Measurements from ENCODE around the gene SMOC2. TPM values are rescaled to one million over a fixed set of nuclear protein-coding genes. Genes with fewer than 3 reads are reported as not detected.

Gene SMOC2
- total and polyA plus RNA-seq, 2 of the 13 experiments (the other 11 are each of a cell fraction or from before 2014, with no cell fraction given): not detected

- no peak overlapping the region for H3K4me3 ChIP-seq (replicated peaks in 1 of 3; ENCODE audit: insufficient read depth in 1 of 3, low read depth in 2 of 3, low read length in 3 of 3)
- FAIRE-seq (no peak), ATAC-seq (no peak), DNase-seq (ENCODE audit: low spot score) (no peak)
- POLR2A ChIA-PET: no interaction called here
- no peaks in the 10 kb centered on the region for H4K20me1 ChIP-seq (ENCODE audit: insufficient read depth, low read length)
- TF ChIP-seq JARID2 (CRISPR knock-in tag; IDR thresholded peaks at IDR 0.05; ENCODE audit: insufficient replicate concordance): no peak
- no peak for TF ChIP-seq IKZF1 (IDR thresholded peaks at IDR 0.05)
- no peak for TF ChIP-seq MAZ (IDR thresholded peaks at IDR 0.05; ENCODE audit: borderline replicate concordance, low read depth, low read length)
- no peak for TF ChIP-seq MAZ (CRISPR knock-in tag; IDR thresholded peaks at IDR 0.05; ENCODE audit: low read depth)
- TF ChIP-seq HMG20B (CRISPR knock-in tag; conservative IDR thresholded peaks at IDR 0.05): no peak
- no peak for TF ChIP-seq TRIM24 (CRISPR knock-in tag; IDR thresholded peaks at IDR 0.05)
- TF ChIP-seq ZNF121 (CRISPR knock-in tag; IDR thresholded peaks at IDR 0.05): no peak
- TF ChIP-seq, protein P1, sequence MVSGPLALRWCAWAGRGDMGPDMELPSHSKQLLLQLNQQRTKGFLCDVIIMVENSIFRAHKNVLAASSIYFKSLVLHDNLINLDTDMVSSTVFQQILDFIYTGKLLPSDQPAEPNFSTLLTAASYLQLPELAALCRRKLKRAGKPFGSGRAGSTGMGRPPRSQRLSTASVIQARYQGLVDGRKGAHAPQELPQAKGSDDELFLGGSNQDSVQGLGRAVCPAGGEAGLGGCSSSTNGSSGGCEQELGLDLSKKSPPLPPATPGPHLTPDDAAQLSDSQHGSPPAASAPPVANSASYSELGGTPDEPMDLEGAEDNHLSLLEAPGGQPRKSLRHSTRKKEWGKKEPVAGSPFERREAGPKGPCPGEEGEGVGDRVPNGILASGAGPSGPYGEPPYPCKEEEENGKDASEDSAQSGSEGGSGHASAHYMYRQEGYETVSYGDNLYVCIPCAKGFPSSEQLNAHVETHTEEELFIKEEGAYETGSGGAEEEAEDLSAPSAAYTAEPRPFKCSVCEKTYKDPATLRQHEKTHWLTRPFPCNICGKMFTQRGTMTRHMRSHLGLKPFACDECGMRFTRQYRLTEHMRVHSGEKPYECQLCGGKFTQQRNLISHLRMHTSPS (CRISPR knock-in tag; IDR thresholded peaks at IDR 0.05; ENCODE audit: low read depth): no peak
- TF ChIP-seq CEBPG (CRISPR knock-in tag; IDR thresholded peaks at IDR 0.05): no peak
- no peak for TF ChIP-seq ZNF430 (CRISPR knock-in tag; IDR thresholded peaks at IDR 0.05)
- TF ChIP-seq PPARG (CRISPR knock-in tag; conservative IDR thresholded peaks at IDR 0.05): no peak
- TF ChIP-seq ZNF850 (CRISPR knock-in tag; conservative IDR thresholded peaks at IDR 0.05): no peak
- TF ChIP-seq TBL1XR1 (IDR thresholded peaks at IDR 0.05; ENCODE audit: borderline replicate concordance, low read length, partially characterized antibody): no peak
- TF ChIP-seq ADNP (CRISPR knock-in tag; IDR thresholded peaks at IDR 0.05): no peak
- no peak for TF ChIP-seq ZSCAN25 (CRISPR knock-in tag; IDR thresholded peaks at IDR 0.05)
- TF ChIP-seq ZFP36L2 (CRISPR knock-in tag; IDR thresholded peaks at IDR 0.05): no peak
- no peak for TF ChIP-seq SMAD1 (CRISPR knock-in tag; IDR thresholded peaks at IDR 0.05; ENCODE audit: borderline replicate concordance, low read depth)
- no peak for TF ChIP-seq NFYB (CRISPR knock-in tag; IDR thresholded peaks at IDR 0.05)
- no peaks in the 10 kb centered on the region for H3K4me1 ChIP-seq (ENCODE audit: insufficient read depth, low read length)
- H3K36me3 ChIP-seq (replicated peaks in 1 of 2; ENCODE audit: control insufficient read depth in 1 of 2, insufficient read depth in 2 of 2, low read length in 2 of 2): no peaks in the 10 kb centered on the region
- H3K27me3 ChIP-seq (ENCODE audit: control insufficient read depth in 1 of 2, insufficient read depth in 2 of 2, low read length in 2 of 2): peaks cover 1 to 36% of the 10 kb centered on the region in 2 experiments; a peak in 3 of 5 replicates
- in situ Hi-C loops (cut with HindIII; ENCODE audit: extremely low pct_ligation_motif_present, low pct_unique_long_range_greater_than_20kb): no loop called here
- no peak overlapping the region for H3K4me2 ChIP-seq (ENCODE audit: low read depth, low read length)
- BruUV-seq (replicated peaks): no TSS peak
- no peak overlapping the region for H2AFZ ChIP-seq (ENCODE audit: low read length)
- 55% methylated on average over 10 of the region's 14 CpGs for WGBS (ENCODE audit: low lambda C conversion rate)
- H3K79me2 ChIP-seq (ENCODE audit: insufficient read depth, low read length): no peaks in the 10 kb centered on the region
- H3K9ac ChIP-seq (ENCODE audit: insufficient read depth, low read depth, low read length): no peak overlapping the region
- intact Hi-C loops (cut with micrococcal nuclease; ENCODE audit: unreplicated experiment): no loop called here
- no peak overlapping the region for H3K27ac ChIP-seq (ENCODE audit: extremely low read length, insufficient read depth, low read length)
- CTCF ChIA-PET (ENCODE audit: low intra/inter-chr PET ratio, low total read pairs): no interaction called here
- H3K9me3 ChIP-seq (ENCODE audit: low read length): peaks cover 9% of the 10 kb centered on the region; the same call in 1 of the 2 replicates
These were observed 170.7 kb downstream of the SMOC2 start for GRCh38 chr6:168611691-168612090.

Measured in HepG2 (cell line).